Breast epithelium (tissue), 4 donors: ENCODE results near the gene TMEM164. TPM values are rescaled to one million over a fixed set of nuclear protein-coding genes. Genes with fewer than 3 reads are reported as not detected.

ENCODE experiments used
- DNase-seq, 2 donors: peaks; one replicate each; pipeline ENCODE4 v3.0.0-alpha.2; 2019; ENCODE audit warnings: low spot score in 2 of 2
- H3K27ac ChIP-seq, 2 donors: fragments of 200-600 bp; sonication (generic) in 1 of 2; one replicate each; pipeline ENCODE4 v1.5.1; 2016 to 2019; ENCODE audit warnings: mild to moderate bottlenecking in 1 of 2
- H3K27me3 ChIP-seq, 2 donors: fragments of 200-600 bp; sonication (generic) in 1 of 2; one replicate each; pipeline versions ENCODE4 v1.5.1 to v1.6.0; 2017 to 2019; ENCODE audit warnings: control low read depth in 1 of 2, mild to moderate bottlenecking in 1 of 2
- H3K36me3 ChIP-seq: fragments of 200-600 bp; one replicate; pipeline ENCODE4 v1.5.1; 2019
- H3K4me1 ChIP-seq, 2 donors: fragments of 200-600 bp; sonication (generic); one replicate each; pipeline ENCODE4 v1.5.1; 2016 to 2019; ENCODE audit warnings: control low read depth in 1 of 2
- H3K4me3 ChIP-seq, 3 donors: fragments of 200-600 bp; sonication (generic); 1 replicate in 2 of 3; 2 replicates in 1 of 3; pipeline ENCODE4 v1.5.1; 2016 to 2019; ENCODE audit warnings: mild to moderate bottlenecking in 3 of 3, moderate library complexity in 2 of 3
- H3K9me3 ChIP-seq, 2 donors: fragments of 200-600 bp; sonication (generic) in 1 of 2; one replicate each; pipeline ENCODE4 v1.5.1; 2016 to 2019; ENCODE audit warnings: control low read depth in 1 of 2
- POLR2A ChIP-seq: fragments of 450-650 bp; IDR thresholded peaks from one replicate; pipeline ENCODE4 v1.6.1; 2016; ENCODE audit warnings: antibody characterized with exemption, mild to moderate bottlenecking, moderate library complexity
- POLR2AphosphoS5 ChIP-seq, 3 donors: sonication (generic); formaldehyde crosslinking; IDR thresholded peaks; one replicate each; pipeline ENCODE4 v1.6.1; 2017; ENCODE audit warnings: antibody characterized with exemption in 3 of 3
- intact Hi-C: fragments of 100-400 bp; cut with DNase I; formaldehyde crosslinking; loops from one replicate; pipeline ENCODE4 v1.15.1; 2023; ENCODE audit warnings: low total_unique reads
- total RNA-seq, 3 donors: library from RNA; depleted of rRNA; stranded (reverse); fragments of >200 nt; gene quantifications; one replicate each; pipeline ENCODE4 v1.1.0, GENCODE V29; 2016
- TF ChIP-seq, protein P1 (sequence below), 3 donors: fragments of 450-650 bp; IDR thresholded peaks; one replicate each; pipeline ENCODE4 v1.5.1; 2016 to 2017; ENCODE audit warnings: antibody characterized with exemption in 3 of 3, mild to moderate bottlenecking in 3 of 3, moderate library complexity in 3 of 3

Gene TMEM164
- total RNA-seq, 3 donors from 2014 or later = 35.7 to 58.7 (median 56.5) TPM

DNA sequence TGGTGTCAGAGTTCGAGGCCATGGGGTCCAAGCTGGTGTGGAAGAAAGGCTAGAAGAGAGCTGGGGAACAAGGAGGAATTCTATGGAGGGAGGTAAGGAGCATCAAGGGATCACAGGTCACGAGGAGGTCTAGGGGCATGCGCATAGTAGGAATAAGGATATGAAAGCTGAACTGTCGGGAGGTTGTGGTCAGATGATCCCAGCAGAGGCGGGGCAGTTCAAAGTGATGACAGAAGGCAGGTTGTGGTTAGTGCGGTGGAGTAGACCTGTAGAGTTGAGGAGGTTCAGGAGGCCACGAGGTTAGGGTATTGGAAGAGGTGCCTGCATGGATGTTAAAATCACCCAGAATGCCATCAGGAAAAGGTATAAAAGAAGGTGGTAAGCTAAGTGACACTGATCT is 156.3 kb downstream of the TMEM164 start:
- H3K27ac ChIP-seq = no peak overlapping the region
- peaks cover 0 to 54% of the 10 kb centered on the region in 2 donors for H3K27me3 ChIP-seq
- no peak for DNase-seq
- TF ChIP-seq POLR2A (no peak), POLR2AphosphoS5 (IDR thresholded peaks at IDR 0.05) (no peak)
- TF ChIP-seq, protein P1, sequence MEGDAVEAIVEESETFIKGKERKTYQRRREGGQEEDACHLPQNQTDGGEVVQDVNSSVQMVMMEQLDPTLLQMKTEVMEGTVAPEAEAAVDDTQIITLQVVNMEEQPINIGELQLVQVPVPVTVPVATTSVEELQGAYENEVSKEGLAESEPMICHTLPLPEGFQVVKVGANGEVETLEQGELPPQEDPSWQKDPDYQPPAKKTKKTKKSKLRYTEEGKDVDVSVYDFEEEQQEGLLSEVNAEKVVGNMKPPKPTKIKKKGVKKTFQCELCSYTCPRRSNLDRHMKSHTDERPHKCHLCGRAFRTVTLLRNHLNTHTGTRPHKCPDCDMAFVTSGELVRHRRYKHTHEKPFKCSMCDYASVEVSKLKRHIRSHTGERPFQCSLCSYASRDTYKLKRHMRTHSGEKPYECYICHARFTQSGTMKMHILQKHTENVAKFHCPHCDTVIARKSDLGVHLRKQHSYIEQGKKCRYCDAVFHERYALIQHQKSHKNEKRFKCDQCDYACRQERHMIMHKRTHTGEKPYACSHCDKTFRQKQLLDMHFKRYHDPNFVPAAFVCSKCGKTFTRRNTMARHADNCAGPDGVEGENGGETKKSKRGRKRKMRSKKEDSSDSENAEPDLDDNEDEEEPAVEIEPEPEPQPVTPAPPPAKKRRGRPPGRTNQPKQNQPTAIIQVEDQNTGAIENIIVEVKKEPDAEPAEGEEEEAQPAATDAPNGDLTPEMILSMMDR (IDR thresholded peaks at IDR 0.05) = no peak
- no peak overlapping the region for H3K4me3 ChIP-seq
- intact Hi-C loops = no loop called here
- H3K36me3 ChIP-seq = no peaks in the 10 kb centered on the region
- H3K9me3 ChIP-seq = no peaks in the 10 kb centered on the region
- no peaks in the 10 kb centered on the region for H3K4me1 ChIP-seq

DNA sequence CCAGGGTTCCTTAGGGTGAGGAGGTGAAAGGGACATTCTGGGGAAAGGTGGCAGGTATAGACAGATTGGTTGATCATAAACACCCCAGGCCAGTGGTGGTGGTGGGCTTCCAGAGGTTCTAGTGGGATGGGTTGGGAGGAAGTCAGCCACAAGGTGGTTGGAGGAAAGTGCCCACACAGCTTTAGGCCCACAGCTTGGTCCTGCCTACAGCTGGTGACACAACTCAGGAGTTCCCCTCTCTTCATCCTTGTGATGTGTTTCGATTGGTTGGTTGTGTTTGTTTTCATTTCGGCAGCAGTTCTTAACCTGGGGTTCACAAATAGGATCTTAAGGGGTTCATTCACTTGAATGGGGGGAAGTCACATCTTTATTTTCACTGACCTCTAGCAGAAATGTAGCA is 157.0 kb downstream of the TMEM164 start:
- Histone ChIP-seq H3K4me1 (no peaks in the 10 kb centered on the region), H3K4me3 (no peak overlapping the region), H3K36me3 (no peaks in the 10 kb centered on the region), H3K27ac (no peak overlapping the region), H3K9me3 (no peaks in the 10 kb centered on the region), H3K27me3 (peaks cover 0 to 48% of the 10 kb centered on the region in 2 donors)
- no peak for DNase-seq
- intact Hi-C loops = no loop called here
- no peak for TF ChIP-seq POLR2AphosphoS5 (IDR thresholded peaks at IDR 0.05)
- TF ChIP-seq, protein P1 (IDR thresholded peaks at IDR 0.05) = no peak
- TF ChIP-seq POLR2A = no peak

DNA sequence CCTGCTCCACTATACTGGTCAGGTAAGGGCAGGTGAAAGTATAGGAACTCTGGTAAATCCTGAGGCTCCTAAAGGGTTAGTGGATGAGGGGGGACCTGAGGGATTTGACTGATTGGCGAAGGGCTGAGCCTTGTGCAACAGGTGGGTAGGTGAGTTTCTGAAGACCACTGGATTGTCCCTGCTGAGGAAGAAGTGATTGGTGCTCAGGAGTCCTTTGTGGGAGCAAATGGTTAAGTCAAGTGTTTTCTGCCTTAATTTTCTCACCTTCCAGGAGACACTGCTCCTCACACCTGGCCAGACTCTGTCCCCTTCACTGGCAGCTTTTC is 158.4 kb downstream of the TMEM164 start:
- intact Hi-C loops = no loop called here
- DNase-seq = no peak
- Histone ChIP-seq H3K36me3 (no peaks in the 10 kb centered on the region), H3K4me1 (no peaks in the 10 kb centered on the region), H3K9me3 (no peaks in the 10 kb centered on the region), H3K27me3 (peaks cover 0 to 38% of the 10 kb centered on the region in 2 donors), H3K4me3 (no peak overlapping the region), H3K27ac (no peak overlapping the region)
- TF ChIP-seq POLR2A (no peak), POLR2AphosphoS5 (IDR thresholded peaks at IDR 0.05) (no peak)
- TF ChIP-seq, protein P1 (IDR thresholded peaks at IDR 0.05) = no peak

DNA sequence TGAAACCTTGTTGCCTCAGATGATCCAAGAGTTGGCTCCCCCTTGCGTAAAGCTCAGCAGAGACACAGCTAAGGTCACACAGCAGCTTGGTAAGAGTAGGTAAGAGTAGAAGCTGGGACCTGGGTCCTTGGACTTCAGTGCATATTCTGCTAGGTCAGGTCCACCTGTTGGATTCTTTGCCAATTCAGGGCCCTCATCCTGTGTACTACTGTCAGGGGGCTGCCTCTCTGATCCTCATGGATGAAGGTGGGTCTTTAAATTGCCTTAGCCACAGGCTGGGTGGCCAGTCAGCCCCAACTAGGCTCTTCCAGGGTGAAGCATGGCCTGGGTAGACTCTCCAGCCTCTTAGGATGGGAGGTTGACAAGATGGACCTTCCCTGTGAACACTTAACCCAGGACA is 159.2 kb downstream of the TMEM164 start:
- intact Hi-C loops = no loop called here
- TF ChIP-seq, protein P1 (IDR thresholded peaks at IDR 0.05) = no peak
- no peak for TF ChIP-seq POLR2AphosphoS5 (IDR thresholded peaks at IDR 0.05)
- Histone ChIP-seq H3K4me3 (no peak overlapping the region), H3K4me1 (no peaks in the 10 kb centered on the region), H3K27me3 (peaks cover 0 to 33% of the 10 kb centered on the region in 2 donors), H3K9me3 (no peaks in the 10 kb centered on the region), H3K27ac (no peak overlapping the region), H3K36me3 (no peaks in the 10 kb centered on the region)
- DNase-seq = no peak

DNA sequence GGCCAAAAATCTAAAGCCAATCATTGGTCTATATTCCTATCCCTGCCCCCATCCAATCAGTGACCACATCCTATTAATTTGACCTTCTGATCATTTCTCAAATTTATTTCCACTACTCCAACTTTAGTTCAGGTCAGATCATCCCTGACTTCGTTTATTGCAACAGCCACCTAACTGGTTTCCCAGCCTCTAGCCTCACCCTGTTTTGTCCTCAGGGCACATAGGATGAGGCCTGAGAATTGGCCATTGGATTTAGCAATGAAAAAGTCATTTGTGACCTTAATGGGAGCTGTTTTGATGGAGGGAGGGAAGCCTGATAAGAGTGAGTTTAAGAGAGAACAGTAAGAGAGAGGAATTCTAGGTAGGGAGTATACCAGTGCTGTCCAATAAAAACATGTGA is 160.0 kb downstream of the TMEM164 start:
- Histone ChIP-seq H3K27ac (no peak overlapping the region), H3K9me3 (no peaks in the 10 kb centered on the region), H3K4me1 (no peaks in the 10 kb centered on the region), H3K4me3 (no peak overlapping the region), H3K36me3 (no peaks in the 10 kb centered on the region), H3K27me3 (peaks cover 0 to 32% of the 10 kb centered on the region in 2 donors)
- DNase-seq = no peak
- intact Hi-C loops = no loop called here
- TF ChIP-seq POLR2AphosphoS5 (IDR thresholded peaks at IDR 0.05) = no peak
- no peak for TF ChIP-seq POLR2A
- TF ChIP-seq, protein P1 (IDR thresholded peaks at IDR 0.05) = no peak
